Uterus (tissue), 2 donors: ENCODE data around the gene LRBA.

Experiments used
- POLR2A ChIP-seq, 2 donors: fragments of 450-650 bp; IDR thresholded peaks; one replicate each; pipeline ENCODE4 v1.6.1; 2016; ENCODE audit warnings: antibody characterized with exemption in 2 of 2, mild to moderate bottlenecking in 1 of 2, moderate library complexity in 1 of 2
- TF ChIP-seq, protein P1 (sequence below), 4 experiments: fragments of 200-600 bp in 2 of 4; fragments of 450-650 bp in 2 of 4; sonication (generic) in 2 of 4; IDR thresholded peaks; one replicate each; pipeline ENCODE4 v1.5.1; 2016 to 2019; ENCODE audit warnings: antibody characterized with exemption in 4 of 4, mild to moderate bottlenecking in 2 of 4, moderate library complexity in 1 of 4

DNA sequence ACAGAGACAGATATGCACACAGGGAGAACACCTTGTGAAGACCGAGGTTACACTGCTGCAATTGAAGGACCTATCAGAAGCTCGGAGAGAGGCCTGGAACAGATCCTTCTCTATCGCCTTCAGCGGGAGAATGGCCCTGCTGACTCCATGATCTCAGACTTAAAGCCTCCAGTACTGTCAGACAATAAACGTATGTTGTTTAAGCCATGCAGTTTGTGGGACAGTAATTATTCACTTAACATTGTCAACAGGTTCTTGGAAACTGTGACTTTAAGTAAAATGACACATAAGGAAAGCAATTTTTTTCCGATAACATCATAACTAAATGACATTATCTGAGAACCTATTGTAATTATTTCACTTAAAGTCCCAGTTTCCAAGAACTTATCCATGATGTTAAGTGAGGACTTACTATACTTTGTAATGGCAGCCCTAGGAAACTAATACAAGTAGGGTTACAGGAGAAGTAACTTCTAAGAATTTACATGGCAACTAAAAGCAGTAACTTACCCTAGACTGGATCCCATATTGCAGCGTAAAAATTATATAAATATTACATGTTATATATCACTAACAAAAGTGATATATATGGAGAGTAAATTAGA, 613.9 kb downstream of the LRBA start:
- TF ChIP-seq, protein P1, sequence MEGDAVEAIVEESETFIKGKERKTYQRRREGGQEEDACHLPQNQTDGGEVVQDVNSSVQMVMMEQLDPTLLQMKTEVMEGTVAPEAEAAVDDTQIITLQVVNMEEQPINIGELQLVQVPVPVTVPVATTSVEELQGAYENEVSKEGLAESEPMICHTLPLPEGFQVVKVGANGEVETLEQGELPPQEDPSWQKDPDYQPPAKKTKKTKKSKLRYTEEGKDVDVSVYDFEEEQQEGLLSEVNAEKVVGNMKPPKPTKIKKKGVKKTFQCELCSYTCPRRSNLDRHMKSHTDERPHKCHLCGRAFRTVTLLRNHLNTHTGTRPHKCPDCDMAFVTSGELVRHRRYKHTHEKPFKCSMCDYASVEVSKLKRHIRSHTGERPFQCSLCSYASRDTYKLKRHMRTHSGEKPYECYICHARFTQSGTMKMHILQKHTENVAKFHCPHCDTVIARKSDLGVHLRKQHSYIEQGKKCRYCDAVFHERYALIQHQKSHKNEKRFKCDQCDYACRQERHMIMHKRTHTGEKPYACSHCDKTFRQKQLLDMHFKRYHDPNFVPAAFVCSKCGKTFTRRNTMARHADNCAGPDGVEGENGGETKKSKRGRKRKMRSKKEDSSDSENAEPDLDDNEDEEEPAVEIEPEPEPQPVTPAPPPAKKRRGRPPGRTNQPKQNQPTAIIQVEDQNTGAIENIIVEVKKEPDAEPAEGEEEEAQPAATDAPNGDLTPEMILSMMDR (IDR thresholded peaks at IDR 0.05), result no peak
- TF ChIP-seq POLR2A (IDR thresholded peaks at IDR 0.05), result no peak
